ENCODE results near the gene NAA25.
"Not testable (repeated sequence)": the region's sequence is repeated elsewhere in the genome, so short reads cannot be mapped to it uniquely, and the experiment has no call there.

Gene NAA25

GRCh38 chr12:112009596-112009995 lies 99.0 kb downstream of the NAA25 start:
- DNase-seq (ENCODE audit: low read depth in 2 of 2) = not testable (repeated sequence)

- DNase-seq (ENCODE audit: low read depth in 2 of 2) = no peak
Measured at GRCh38 chr12:112008918-112009317, 99.7 kb downstream of the NAA25 start.

- no peak for DNase-seq (ENCODE audit: low read depth in 2 of 2)
Measured at GRCh38 chr12:112007945-112008344, 100.6 kb downstream of the NAA25 start.

GRCh38 chr12:112005419-112006395 lies 102.9 kb downstream of the NAA25 start:
- DNase-seq (ENCODE audit: low read depth in 2 of 2) = no peak

GRCh38 chr12:112004041-112004440 lies 104.5 kb downstream of the NAA25 start:
- no peak for DNase-seq (ENCODE audit: low read depth in 2 of 2)

- no peak for DNase-seq (ENCODE audit: low read depth in 2 of 2)
Measured at GRCh38 chr12:112001576-112001975, 107.0 kb downstream of the NAA25 start.

GRCh38 chr12:112000820-112001219 lies 107.8 kb downstream of the NAA25 start:
- no peak for DNase-seq (ENCODE audit: low read depth in 2 of 2)

- not testable (repeated sequence) for DNase-seq (ENCODE audit: low read depth in 2 of 2)
Measured at GRCh38 chr12:111999129-111999528, 109.5 kb downstream of the NAA25 start.

- no peak for DNase-seq (ENCODE audit: low read depth in 2 of 2)
Measured at GRCh38 chr12:111998015-111998414, 110.6 kb downstream of the NAA25 start.

- no peak for DNase-seq (ENCODE audit: low read depth in 2 of 2)
Measured at GRCh38 chr12:111997300-111997699, 111.3 kb downstream of the NAA25 start.

GRCh38 chr12:111995782-111996480 lies 112.7 kb downstream of the NAA25 start:
- DNase-seq (ENCODE audit: low read depth in 2 of 2) = no peak

GRCh38 chr12:111994211-111995111 lies 114.1 kb downstream of the NAA25 start:
- not testable (repeated sequence) for DNase-seq (ENCODE audit: low read depth in 2 of 2)

- DNase-seq (ENCODE audit: low read depth in 2 of 2) = no peak
Measured at GRCh38 chr12:111993292-111994150, 115.1 kb downstream of the NAA25 start.

GRCh38 chr12:111992464-111992863 lies 116.1 kb downstream of the NAA25 start:
- no peak for DNase-seq (ENCODE audit: low read depth in 2 of 2)

- no peak for DNase-seq (ENCODE audit: low read depth in 2 of 2)
Measured at GRCh38 chr12:111991946-111992345, 116.6 kb downstream of the NAA25 start.

- DNase-seq (ENCODE audit: low read depth in 2 of 2) = no peak
Measured at GRCh38 chr12:111991535-111991934, 117.0 kb downstream of the NAA25 start.

- DNase-seq (ENCODE audit: low read depth in 2 of 2) = no peak
Measured at GRCh38 chr12:111984820-111985219, 123.8 kb downstream of the NAA25 start.

GRCh38 chr12:111981987-111982386 lies 126.6 kb downstream of the NAA25 start:
- no peak for DNase-seq (ENCODE audit: low read depth in 2 of 2)

- DNase-seq (ENCODE audit: low read depth in 2 of 2) = no peak
Measured at GRCh38 chr12:111980598-111980997, 128.0 kb downstream of the NAA25 start.

- DNase-seq (ENCODE audit: low read depth in 2 of 2) = no peak
Measured at GRCh38 chr12:111978545-111978944, 130.0 kb downstream of the NAA25 start.

GRCh38 chr12:111976860-111977259 lies 131.7 kb downstream of the NAA25 start:
- no peak for DNase-seq (ENCODE audit: low read depth in 2 of 2)

Data from stimulated activated CD4-positive, alpha-beta T cell treated with anti-CD3 and anti-CD28 coated beads, Interleukin-1b, Interleukin-23, amount 100 ng/mL, for 1 hour (primary cell).